ENCODE results near the gene CCDC149.

CCDC149 gene

DNA sequence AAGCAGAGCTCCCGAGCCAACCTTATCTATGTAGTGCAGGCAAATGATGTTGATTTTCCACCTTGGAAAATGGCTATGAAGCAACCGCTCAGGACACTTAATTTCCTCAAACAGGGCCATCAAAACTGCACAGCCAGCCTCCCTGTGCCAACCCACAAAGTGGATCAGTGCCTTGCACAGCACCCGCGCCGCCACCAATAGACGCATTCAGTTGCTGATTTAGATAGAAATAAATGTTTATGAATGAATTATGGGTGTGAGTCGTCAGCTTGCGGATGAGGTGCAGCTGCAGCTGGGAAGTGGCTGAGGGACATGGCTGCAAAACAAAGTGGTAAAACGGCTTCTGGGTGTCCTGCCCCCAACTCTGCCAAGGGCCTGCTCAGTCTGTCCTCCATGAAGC lies 70.5 kb downstream of the CCDC149 start:
- Histone ChIP-seq H3K4me1 (no peaks in the 10 kb centered on the region), H3K36me3 (no peaks in the 10 kb centered on the region), H3K27me3 (no peaks in the 10 kb centered on the region), H3K4me3 (ENCODE audit: low read depth, low read length) (no peak overlapping the region), H3K9me3 (no peaks in the 10 kb centered on the region)
- TF ChIP-seq, protein P1, sequence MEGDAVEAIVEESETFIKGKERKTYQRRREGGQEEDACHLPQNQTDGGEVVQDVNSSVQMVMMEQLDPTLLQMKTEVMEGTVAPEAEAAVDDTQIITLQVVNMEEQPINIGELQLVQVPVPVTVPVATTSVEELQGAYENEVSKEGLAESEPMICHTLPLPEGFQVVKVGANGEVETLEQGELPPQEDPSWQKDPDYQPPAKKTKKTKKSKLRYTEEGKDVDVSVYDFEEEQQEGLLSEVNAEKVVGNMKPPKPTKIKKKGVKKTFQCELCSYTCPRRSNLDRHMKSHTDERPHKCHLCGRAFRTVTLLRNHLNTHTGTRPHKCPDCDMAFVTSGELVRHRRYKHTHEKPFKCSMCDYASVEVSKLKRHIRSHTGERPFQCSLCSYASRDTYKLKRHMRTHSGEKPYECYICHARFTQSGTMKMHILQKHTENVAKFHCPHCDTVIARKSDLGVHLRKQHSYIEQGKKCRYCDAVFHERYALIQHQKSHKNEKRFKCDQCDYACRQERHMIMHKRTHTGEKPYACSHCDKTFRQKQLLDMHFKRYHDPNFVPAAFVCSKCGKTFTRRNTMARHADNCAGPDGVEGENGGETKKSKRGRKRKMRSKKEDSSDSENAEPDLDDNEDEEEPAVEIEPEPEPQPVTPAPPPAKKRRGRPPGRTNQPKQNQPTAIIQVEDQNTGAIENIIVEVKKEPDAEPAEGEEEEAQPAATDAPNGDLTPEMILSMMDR (IDR thresholded peaks at IDR 0.05; ENCODE audit: low read depth, low read length) = no peak
- DNase-seq = no peak

DNA sequence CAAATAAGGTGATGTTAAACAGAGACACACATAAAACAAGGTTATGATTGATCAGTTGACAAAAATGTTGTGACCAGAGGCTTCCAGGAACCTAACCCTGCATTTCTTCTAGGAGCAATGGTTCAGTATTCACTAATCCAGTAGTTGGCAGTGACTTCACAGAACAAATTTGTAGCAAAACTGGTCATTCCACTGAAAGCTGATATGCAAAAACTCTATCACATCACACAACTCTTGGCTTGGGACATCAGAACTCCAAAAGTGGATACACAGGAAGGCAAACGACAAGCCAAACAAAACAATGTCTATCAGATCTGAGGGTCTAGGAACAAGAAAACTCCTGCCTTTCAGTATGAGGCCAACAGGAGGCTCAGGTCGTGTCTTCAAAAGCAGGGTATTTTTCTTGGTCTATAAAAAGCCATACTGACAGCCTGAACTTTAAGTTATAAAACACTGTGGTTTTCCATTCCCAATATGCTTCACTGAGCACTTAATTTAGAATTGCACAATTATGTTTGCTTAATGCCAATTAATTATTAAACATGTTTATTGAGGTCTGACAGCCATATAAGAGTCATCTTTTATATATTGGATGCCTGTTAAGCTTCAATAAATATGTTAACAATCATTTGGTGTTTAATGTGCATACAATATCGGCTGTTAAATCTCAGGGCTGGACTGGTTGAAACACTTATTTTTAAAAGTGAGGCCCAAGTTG lies 71.9 kb downstream of the CCDC149 start:
- no peaks in the 10 kb centered on the region for H3K4me1 ChIP-seq
- no peak for DNase-seq
- TF ChIP-seq, protein P1 (IDR thresholded peaks at IDR 0.05; ENCODE audit: low read depth, low read length) = no peak

DNA sequence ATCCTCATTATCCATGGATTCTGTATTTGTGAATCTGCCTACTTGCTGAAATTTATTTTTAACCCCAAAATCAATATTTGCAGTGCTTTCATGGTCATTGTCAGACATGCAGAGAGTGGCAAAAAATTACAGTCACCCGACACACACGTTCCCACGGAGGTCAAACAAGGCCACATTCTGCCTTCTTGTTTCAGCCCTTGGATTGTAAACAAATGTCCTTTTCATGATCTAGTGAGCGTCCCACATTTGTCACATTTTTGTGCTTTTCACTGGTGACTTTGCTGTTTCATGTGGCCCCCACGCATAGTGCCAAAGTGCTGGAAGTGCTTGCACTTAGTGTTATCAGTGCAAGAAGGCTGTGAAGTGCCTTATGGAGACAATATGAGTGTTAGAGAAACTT lies 72.5 kb downstream of the CCDC149 start:
- H3K27me3 ChIP-seq = no peaks in the 10 kb centered on the region
- TF ChIP-seq, protein P1 (IDR thresholded peaks at IDR 0.05; ENCODE audit: low read depth, low read length) = no peak
- DNase-seq = no peak
- no peaks in the 10 kb centered on the region for H3K36me3 ChIP-seq
- no peak overlapping the region for H3K4me3 ChIP-seq (ENCODE audit: low read depth, low read length)
- H3K4me1 ChIP-seq = no peaks in the 10 kb centered on the region
- no peaks in the 10 kb centered on the region for H3K9me3 ChIP-seq

More for the DNA sequence above, 71.9 kb downstream of the CCDC149 start:
- Histone ChIP-seq H3K4me3 (ENCODE audit: low read depth, low read length) (no peak overlapping the region), H3K9me3 (no peaks in the 10 kb centered on the region), H3K36me3 (no peaks in the 10 kb centered on the region), H3K27me3 (no peaks in the 10 kb centered on the region)

DNA sequence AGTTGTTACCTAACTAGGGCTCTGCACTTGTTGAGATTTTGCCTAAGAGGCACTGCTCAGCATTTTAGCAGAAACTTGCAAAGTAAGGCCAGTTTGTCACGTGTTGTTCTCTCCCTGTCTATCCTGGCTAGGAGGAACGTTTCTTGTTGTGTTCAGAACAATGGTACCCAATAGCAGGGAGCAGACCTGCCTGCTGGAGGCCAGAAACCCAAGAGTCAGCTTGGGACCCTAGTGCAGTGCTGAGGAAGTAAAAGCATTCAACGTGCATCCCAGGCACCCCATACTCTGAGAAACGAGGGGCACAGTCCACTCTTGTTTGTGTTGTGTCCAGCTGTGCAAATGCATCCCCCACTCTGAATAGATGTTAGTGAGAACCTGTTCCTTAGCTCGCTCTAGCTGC lies 75.1 kb downstream of the CCDC149 start:
- Histone ChIP-seq H3K27me3 (no peaks in the 10 kb centered on the region), H3K4me3 (ENCODE audit: low read depth, low read length) (no peak overlapping the region), H3K9me3 (no peaks in the 10 kb centered on the region), H3K4me1 (no peaks in the 10 kb centered on the region), H3K36me3 (no peaks in the 10 kb centered on the region)
- no peak for DNase-seq
- TF ChIP-seq, protein P1 (IDR thresholded peaks at IDR 0.05; ENCODE audit: low read depth, low read length) = no peak

DNA sequence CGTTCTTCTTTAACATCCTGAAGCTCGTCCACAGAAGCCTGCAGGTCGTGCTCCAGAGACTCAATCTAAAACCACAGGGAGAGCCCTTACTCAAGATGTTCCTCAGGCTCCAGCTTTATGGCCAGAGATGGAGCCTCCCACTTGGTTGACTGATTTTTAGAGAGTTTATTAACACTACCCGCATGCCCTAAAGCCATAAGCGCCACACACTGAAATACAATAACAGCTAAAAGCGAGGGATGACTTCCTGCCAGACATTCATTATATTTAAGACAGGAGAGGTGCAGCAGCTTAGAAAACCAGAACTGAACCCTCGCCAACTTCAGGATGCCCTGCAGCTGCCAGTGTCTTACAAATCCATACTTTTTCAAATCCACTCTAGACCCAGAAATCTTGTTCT lies 75.5 kb downstream of the CCDC149 start:
- Histone ChIP-seq H3K4me1 (no peaks in the 10 kb centered on the region), H3K36me3 (no peaks in the 10 kb centered on the region), H3K27me3 (no peaks in the 10 kb centered on the region), H3K4me3 (ENCODE audit: low read depth, low read length) (no peak overlapping the region), H3K9me3 (no peaks in the 10 kb centered on the region)
- no peak for DNase-seq
- TF ChIP-seq, protein P1 (IDR thresholded peaks at IDR 0.05; ENCODE audit: low read depth, low read length) = no peak

DNA sequence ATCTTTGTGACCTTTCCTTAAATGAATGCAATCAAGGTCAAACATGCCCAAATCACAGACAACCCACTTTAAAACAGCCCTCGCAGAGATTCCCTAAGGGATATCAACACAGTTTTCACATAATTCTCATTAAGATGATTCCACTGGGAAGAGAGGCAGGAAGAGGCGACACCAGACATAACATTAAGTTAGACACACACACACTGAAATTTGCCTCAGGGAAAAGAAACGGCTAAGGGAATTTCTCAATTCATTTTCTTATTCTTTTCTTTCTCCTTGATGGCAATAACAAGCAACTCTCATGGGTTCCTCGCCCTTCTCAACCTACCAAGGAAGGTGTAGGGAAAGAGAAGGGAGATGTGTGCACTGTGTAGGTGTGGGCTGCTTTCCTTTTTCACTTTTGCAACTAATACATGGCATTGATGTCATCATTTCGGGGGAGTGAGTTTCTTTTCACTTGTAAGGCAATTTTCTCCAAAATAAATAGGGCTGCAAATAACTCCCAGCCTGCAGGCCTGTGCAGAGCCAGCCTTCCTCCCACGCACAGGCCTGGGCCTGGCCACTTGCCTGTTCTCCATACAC lies 76.1 kb downstream of the CCDC149 start:
- H3K36me3 ChIP-seq = no peaks in the 10 kb centered on the region
- no peak overlapping the region for H3K4me3 ChIP-seq (ENCODE audit: low read depth, low read length)
- TF ChIP-seq, protein P1 (IDR thresholded peaks at IDR 0.05; ENCODE audit: low read depth, low read length) = no peak
- no peaks in the 10 kb centered on the region for H3K27me3 ChIP-seq
- H3K4me1 ChIP-seq = no peaks in the 10 kb centered on the region
- H3K9me3 ChIP-seq = no peaks in the 10 kb centered on the region
- DNase-seq = no peak
